ENCODE data around the gene RBM38. TPM values are rescaled to one million over a fixed set of nuclear protein-coding genes. Genes with fewer than 3 reads are reported as not detected.

Gene RBM38
- total and polyA plus RNA-seq, 10 of the 15 experiments (the other 5 are each of a cell fraction or from before 2014, with no cell fraction given): 0.32 to 118 (median 25.2) TPM

DNA sequence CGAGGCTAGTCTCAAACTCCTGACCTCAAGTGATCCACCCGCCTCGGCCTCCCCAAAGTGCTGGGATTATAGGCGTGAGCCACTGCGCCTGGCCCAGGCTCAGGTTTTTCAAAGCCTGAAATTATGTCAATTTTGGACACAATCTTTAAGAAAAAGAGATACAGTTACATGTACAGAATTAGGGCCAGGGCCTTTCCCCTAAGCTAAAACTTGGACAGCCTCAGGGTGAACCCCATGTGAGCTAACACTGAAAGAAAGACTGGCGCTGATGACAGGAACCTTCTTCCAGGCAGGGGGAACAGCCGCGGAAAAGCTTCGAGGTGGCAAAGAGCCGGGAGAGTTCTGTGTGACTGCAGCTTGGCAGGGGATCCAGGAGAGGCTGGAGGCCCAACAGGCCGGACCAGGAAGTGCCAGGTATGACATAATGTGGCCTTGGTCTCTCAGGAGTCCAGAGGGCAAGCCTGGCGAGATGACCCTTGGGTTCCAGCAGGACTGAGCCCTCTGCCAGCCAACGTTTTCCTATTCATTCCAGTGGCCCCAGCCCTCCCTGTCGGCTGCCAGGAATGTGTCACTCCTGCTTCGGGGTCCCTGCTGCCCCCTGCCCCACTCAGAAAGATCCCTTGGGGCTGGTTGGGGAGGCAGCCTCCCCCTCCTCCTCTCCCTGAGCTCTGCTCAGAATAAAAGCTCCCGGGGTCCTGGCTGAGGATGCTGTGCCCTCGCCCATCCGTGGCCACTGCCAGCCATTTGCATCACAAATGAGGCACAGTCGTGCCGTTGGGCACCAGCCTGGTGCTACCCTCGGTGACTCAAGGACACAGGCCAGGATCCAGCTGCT is 37.3 kb downstream of the RBM38 start (continued):
- no peak for TF ChIP-seq SPI1 (IDR thresholded peaks at IDR 0.05; ENCODE audit: borderline replicate concordance, insufficient read depth, low read depth, low read length)

DNA sequence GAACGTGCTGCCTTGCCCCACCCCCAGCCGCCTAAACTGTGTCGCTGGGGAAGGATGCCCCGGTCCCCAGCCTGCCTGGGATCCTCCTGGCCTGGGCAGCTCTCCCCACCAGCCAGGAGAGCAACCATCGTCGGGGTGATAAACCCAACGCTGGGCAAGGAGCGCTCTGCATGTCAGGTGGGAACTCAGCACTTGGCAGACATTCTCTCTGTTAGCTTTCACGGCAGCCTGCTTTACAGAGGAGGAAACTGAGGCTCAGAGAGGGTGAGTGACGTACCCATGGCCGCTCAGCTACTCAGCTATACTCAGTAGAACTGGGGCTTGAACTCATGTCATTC is 37.9 kb downstream of the RBM38 start:
- Histone ChIP-seq H3K36me3 (ENCODE audit: control insufficient read depth in 2 of 2, insufficient read depth in 2 of 2, low read length in 1 of 2) (no peaks in the 10 kb centered on the region), H4K20me1 (ENCODE audit: control insufficient read depth, insufficient read depth) (no peaks in the 10 kb centered on the region), H3K9ac (ENCODE audit: control insufficient read depth, insufficient read depth, low read length) (no peak overlapping the region), H3K79me2 (ENCODE audit: control insufficient read depth, insufficient read depth, low read length) (no peaks in the 10 kb centered on the region), H3K4me2 (ENCODE audit: control insufficient read depth, insufficient read depth) (no peak overlapping the region), H3K27ac (ENCODE audit: control insufficient read depth, insufficient read depth) (no peak overlapping the region), H2AFZ (ENCODE audit: control insufficient read depth, low read depth, low read length) (no peak overlapping the region), H3K9me3 (replicated peaks; ENCODE audit: control insufficient read depth, insufficient read depth, low read length) (no peaks in the 10 kb centered on the region; the same call in 2 of the 3 replicates), H3K4me3 (no peak overlapping the region), H3K27me3 (replicated peaks in 1 of 2; ENCODE audit: control insufficient read depth in 2 of 2, insufficient read depth in 2 of 2, low read length in 1 of 2) (no peaks in the 10 kb centered on the region), H3K4me1 (ENCODE audit: control insufficient read depth, insufficient read depth, low read length) (peaks cover 47% of the 10 kb centered on the region)
- ChIA-PET RAD21 (ENCODE audit: unreplicated experiment) (interaction anchor here (1.3 to 2.2 kb wide), 2 partner anchors 17 to 29 kb away, joined by 3 to 7 read pairs; no protein-coding TSS in a partner anchor), SMC1A (ENCODE audit: uncharacterized antibody, unreplicated experiment) (interaction anchor here (0.8 to 1.6 kb wide), 8 partner anchors 11 to 69 kb away, joined by 3 to 5 read pairs (median 3); no protein-coding TSS in a partner anchor), CTCF (interaction anchor here (0.7 to 2.9 kb wide), 5 partner anchors 16 to 80 kb away, joined by 3 to 8 read pairs (median 3); no protein-coding TSS in a partner anchor), POLR2A (interaction anchor here (1.0 to 2.4 kb wide), 3 partner anchors 16 to 53 kb away, joined by 5 to 7 read pairs (median 6); no protein-coding TSS in a partner anchor)
- FAIRE-seq (no peak), DNase-seq (ENCODE audit: low read depth, low spot score) (no peak), ATAC-seq (no peak)
- in situ Hi-C loops (cut with MboI): no loop called here
- 75% methylated on average over 11 of the region's 11 CpGs for WGBS (ENCODE audit: insufficient coverage, insufficient replicate concordance, low lambda C conversion rate, missing lambda C conversion rate)
- no TSS peak for BruUV-seq (replicated peaks)
- intact Hi-C loops (cut with micrococcal nuclease; ENCODE audit: unreplicated experiment): no loop called here
- no peak for TF ChIP-seq ESRRA (IDR thresholded peaks at IDR 0.05; ENCODE audit: low read length)
- no peak for TF ChIP-seq NBN (IDR thresholded peaks at IDR 0.05)
- no peak for TF ChIP-seq RBBP5 (conservative IDR thresholded peaks at IDR 0.05)
- no peak for TF ChIP-seq WRNIP1 (IDR thresholded peaks at IDR 0.05; ENCODE audit: borderline replicate concordance, low read depth, low read length)
- TF ChIP-seq TCF12 (IDR thresholded peaks at IDR 0.05; ENCODE audit: low read depth, low read length): no peak
- TF ChIP-seq GABPA (IDR thresholded peaks at IDR 0.05; ENCODE audit: low read depth): no peak
- TF ChIP-seq PML (IDR thresholded peaks at IDR 0.05; ENCODE audit: low read length): no peak
- TF ChIP-seq, protein P1, sequence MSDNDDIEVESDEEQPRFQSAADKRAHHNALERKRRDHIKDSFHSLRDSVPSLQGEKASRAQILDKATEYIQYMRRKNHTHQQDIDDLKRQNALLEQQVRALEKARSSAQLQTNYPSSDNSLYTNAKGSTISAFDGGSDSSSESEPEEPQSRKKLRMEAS (IDR thresholded peaks at IDR 0.05; ENCODE audit: low read depth, low read length): no peak
- no peak for TF ChIP-seq CEBPB (IDR thresholded peaks at IDR 0.05; ENCODE audit: borderline replicate concordance in 1 of 2, low read depth in 2 of 2, low read length in 2 of 2)
- TF ChIP-seq, protein P2, sequence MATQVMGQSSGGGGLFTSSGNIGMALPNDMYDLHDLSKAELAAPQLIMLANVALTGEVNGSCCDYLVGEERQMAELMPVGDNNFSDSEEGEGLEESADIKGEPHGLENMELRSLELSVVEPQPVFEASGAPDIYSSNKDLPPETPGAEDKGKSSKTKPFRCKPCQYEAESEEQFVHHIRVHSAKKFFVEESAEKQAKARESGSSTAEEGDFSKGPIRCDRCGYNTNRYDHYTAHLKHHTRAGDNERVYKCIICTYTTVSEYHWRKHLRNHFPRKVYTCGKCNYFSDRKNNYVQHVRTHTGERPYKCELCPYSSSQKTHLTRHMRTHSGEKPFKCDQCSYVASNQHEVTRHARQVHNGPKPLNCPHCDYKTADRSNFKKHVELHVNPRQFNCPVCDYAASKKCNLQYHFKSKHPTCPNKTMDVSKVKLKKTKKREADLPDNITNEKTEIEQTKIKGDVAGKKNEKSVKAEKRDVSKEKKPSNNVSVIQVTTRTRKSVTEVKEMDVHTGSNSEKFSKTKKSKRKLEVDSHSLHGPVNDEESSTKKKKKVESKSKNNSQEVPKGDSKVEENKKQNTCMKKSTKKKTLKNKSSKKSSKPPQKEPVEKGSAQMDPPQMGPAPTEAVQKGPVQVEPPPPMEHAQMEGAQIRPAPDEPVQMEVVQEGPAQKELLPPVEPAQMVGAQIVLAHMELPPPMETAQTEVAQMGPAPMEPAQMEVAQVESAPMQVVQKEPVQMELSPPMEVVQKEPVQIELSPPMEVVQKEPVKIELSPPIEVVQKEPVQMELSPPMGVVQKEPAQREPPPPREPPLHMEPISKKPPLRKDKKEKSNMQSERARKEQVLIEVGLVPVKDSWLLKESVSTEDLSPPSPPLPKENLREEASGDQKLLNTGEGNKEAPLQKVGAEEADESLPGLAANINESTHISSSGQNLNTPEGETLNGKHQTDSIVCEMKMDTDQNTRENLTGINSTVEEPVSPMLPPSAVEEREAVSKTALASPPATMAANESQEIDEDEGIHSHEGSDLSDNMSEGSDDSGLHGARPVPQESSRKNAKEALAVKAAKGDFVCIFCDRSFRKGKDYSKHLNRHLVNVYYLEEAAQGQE (IDR thresholded peaks at IDR 0.05; ENCODE audit: low read depth, low read length): no peak
- no peak for TF ChIP-seq NR2F1 (conservative IDR thresholded peaks at IDR 0.05)
- no peak for TF ChIP-seq ETV6 (conservative IDR thresholded peaks at IDR 0.05 in 1 of 2, IDR thresholded peaks at IDR 0.05 in 1 of 2; ENCODE audit: borderline replicate concordance in 1 of 2, low read depth in 1 of 2)
- TF ChIP-seq, protein P3, sequence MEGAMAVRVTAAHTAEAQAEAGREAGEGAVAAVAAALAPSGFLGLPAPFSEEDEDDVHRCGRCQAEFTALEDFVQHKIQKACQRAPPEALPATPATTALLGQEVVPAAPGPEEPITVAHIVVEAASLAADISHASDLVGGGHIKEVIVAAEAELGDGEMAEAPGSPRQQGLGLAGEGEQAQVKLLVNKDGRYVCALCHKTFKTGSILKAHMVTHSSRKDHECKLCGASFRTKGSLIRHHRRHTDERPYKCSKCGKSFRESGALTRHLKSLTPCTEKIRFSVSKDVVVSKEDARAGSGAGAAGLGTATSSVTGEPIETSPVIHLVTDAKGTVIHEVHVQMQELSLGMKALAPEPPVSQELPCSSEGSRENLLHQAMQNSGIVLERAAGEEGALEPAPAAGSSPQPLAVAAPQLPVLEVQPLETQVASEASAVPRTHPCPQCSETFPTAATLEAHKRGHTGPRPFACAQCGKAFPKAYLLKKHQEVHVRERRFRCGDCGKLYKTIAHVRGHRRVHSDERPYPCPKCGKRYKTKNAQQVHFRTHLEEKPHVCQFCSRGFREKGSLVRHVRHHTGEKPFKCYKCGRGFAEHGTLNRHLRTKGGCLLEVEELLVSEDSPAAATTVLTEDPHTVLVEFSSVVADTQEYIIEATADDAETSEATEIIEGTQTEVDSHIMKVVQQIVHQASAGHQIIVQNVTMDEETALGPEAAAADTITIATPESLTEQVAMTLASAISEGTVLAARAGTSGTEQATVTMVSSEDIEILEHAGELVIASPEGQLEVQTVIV (IDR thresholded peaks at IDR 0.05; ENCODE audit: borderline replicate concordance, partially characterized antibody): no peak
- no peak for TF ChIP-seq RFX5 (IDR thresholded peaks at IDR 0.05; ENCODE audit: low read depth, low read length)
- no peak for TF ChIP-seq NFXL1 (IDR thresholded peaks at IDR 0.05; ENCODE audit: borderline replicate concordance)

Data from GM12878 (cell line).